SK-N-SH (cell line): ENCODE measurements around the gene ARHGEF7.

Experiments
- CHD2 ChIP-seq: fragments of 150-350 bp; IDR thresholded peaks from 2 replicates; pipeline ENCODE4 v1.6.1; 2018; ENCODE audit warnings: low read length; ENCODE audit not compliant: partially characterized antibody
- CTCF ChIP-seq: fragments of 200-600 bp; sonication (generic); IDR thresholded peaks from 2 replicates; pipeline ENCODE4 v1.6.1; 2017; ENCODE audit warnings: antibody characterized with exemption, mild to moderate bottlenecking, moderate library complexity
- EP300 ChIP-seq, 2 experiments: IDR thresholded peaks; 2 replicates each; pipeline versions ENCODE4 v1.4.0 to v1.6.1; 2012; ENCODE audit warnings: borderline replicate concordance in 1 of 2, low read depth in 1 of 2, low read length in 1 of 2
- POLR2AphosphoS5 ChIP-seq: IDR thresholded peaks from 2 replicates; pipeline ENCODE4 v1.6.1; 2012; ENCODE audit warnings: low read depth, low read length
- RFX5 ChIP-seq: IDR thresholded peaks from 2 replicates; pipeline ENCODE4 v1.6.1; 2012; ENCODE audit warnings: mild to moderate bottlenecking, improper control_type of control experiment, low read length
- SIN3A ChIP-seq: IDR thresholded peaks from 2 replicates; pipeline ENCODE4 v1.6.1; 2012; ENCODE audit warnings: low read depth, mild to moderate bottlenecking, low read length, moderate library complexity, borderline replicate concordance
- TF ChIP-seq, protein P1 (sequence below): IDR thresholded peaks from 2 replicates; pipeline ENCODE4 v1.6.1; 2012; ENCODE audit warnings: mild to moderate bottlenecking, low read depth, low read length, moderate library complexity
- TF ChIP-seq, protein P2 (sequence below): fragments of 150-350 bp; IDR thresholded peaks from 2 replicates; pipeline ENCODE4 v1.6.1; 2017; ENCODE audit warnings: antibody characterized with exemption, low read length, low read depth, borderline replicate concordance

GRCh38 chr13:111219950-111220349 lies 104.8 kb downstream of the ARHGEF7 start:
- TF ChIP-seq, protein P1, sequence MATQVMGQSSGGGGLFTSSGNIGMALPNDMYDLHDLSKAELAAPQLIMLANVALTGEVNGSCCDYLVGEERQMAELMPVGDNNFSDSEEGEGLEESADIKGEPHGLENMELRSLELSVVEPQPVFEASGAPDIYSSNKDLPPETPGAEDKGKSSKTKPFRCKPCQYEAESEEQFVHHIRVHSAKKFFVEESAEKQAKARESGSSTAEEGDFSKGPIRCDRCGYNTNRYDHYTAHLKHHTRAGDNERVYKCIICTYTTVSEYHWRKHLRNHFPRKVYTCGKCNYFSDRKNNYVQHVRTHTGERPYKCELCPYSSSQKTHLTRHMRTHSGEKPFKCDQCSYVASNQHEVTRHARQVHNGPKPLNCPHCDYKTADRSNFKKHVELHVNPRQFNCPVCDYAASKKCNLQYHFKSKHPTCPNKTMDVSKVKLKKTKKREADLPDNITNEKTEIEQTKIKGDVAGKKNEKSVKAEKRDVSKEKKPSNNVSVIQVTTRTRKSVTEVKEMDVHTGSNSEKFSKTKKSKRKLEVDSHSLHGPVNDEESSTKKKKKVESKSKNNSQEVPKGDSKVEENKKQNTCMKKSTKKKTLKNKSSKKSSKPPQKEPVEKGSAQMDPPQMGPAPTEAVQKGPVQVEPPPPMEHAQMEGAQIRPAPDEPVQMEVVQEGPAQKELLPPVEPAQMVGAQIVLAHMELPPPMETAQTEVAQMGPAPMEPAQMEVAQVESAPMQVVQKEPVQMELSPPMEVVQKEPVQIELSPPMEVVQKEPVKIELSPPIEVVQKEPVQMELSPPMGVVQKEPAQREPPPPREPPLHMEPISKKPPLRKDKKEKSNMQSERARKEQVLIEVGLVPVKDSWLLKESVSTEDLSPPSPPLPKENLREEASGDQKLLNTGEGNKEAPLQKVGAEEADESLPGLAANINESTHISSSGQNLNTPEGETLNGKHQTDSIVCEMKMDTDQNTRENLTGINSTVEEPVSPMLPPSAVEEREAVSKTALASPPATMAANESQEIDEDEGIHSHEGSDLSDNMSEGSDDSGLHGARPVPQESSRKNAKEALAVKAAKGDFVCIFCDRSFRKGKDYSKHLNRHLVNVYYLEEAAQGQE, result no peak
- TF ChIP-seq SIN3A (no peak), CTCF (no peak), EP300 (IDR thresholded peaks at IDR 0.05; ENCODE audit: borderline replicate concordance in 1 of 2, low read depth in 1 of 2, low read length in 1 of 2) (no peak), RFX5 (no peak), CHD2 (no peak), POLR2AphosphoS5 (no peak)
- TF ChIP-seq, protein P2, sequence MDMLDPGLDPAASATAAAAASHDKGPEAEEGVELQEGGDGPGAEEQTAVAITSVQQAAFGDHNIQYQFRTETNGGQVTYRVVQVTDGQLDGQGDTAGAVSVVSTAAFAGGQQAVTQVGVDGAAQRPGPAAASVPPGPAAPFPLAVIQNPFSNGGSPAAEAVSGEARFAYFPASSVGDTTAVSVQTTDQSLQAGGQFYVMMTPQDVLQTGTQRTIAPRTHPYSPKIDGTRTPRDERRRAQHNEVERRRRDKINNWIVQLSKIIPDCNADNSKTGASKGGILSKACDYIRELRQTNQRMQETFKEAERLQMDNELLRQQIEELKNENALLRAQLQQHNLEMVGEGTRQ, result no peak
